H9 (cell line): Measurements from ENCODE around the gene FUCA1. TPM values are rescaled to one million over a fixed set of nuclear protein-coding genes. Genes with fewer than 3 reads are reported as not detected.

Source experiments
- DNase-seq: peaks from one replicate; pipeline ENCODE4 v3.0.0-alpha.2; 2017
- H2AFZ ChIP-seq: one replicate; pipeline ENCODE4 v1.6.1; 2013; ENCODE audit warnings: mild to moderate bottlenecking, low read length, control low read depth, moderate library complexity
- H2AK5ac ChIP-seq: 2 replicates; pipeline ENCODE4 v1.6.1; 2013; ENCODE audit warnings: low read length, control low read depth, mixed read lengths; ENCODE audit not compliant: insufficient read length
- H2BK120ac ChIP-seq: one replicate; pipeline ENCODE4 v1.6.1; 2013; ENCODE audit warnings: low read depth, mild to moderate bottlenecking, low read length, control low read depth, inconsistent platforms; ENCODE audit not compliant: poor library complexity, severe bottlenecking
- H2BK12ac ChIP-seq: 2 replicates; pipeline ENCODE4 v1.6.1; 2013; ENCODE audit warnings: low read length, control low read depth, mixed read lengths, low read depth; ENCODE audit not compliant: insufficient read length
- H2BK15ac ChIP-seq: 2 replicates; pipeline ENCODE4 v1.6.1; 2013; ENCODE audit warnings: low read depth, low read length, control low read depth
- H2BK20ac ChIP-seq: one replicate; pipeline ENCODE4 v1.6.1; 2013; ENCODE audit warnings: low read depth, mild to moderate bottlenecking, low read length, control low read depth, inconsistent platforms; ENCODE audit not compliant: poor library complexity, severe bottlenecking
- H2BK5ac ChIP-seq: 2 replicates; pipeline ENCODE4 v1.6.1; 2013; ENCODE audit warnings: low read length, control low read depth, mixed read lengths; ENCODE audit not compliant: insufficient read length
- H3K14ac ChIP-seq: 2 replicates; pipeline ENCODE4 v1.6.1; 2013; ENCODE audit warnings: low read length, control low read depth; ENCODE audit not compliant: insufficient read depth
- H3K18ac ChIP-seq: 2 replicates; pipeline ENCODE4 v1.6.1; 2013; ENCODE audit warnings: low read depth, mild to moderate bottlenecking, mixed read lengths, low read length, control low read depth; ENCODE audit not compliant: insufficient read length
- H3K23ac ChIP-seq: 2 replicates; pipeline ENCODE4 v1.6.1; 2013; ENCODE audit warnings: low read length, control low read depth, mixed read lengths, low read depth; ENCODE audit not compliant: insufficient read length
- H3K23me2 ChIP-seq: 2 replicates; pipeline ENCODE4 v1.6.1; 2013; ENCODE audit warnings: low read depth, mild to moderate bottlenecking, mixed read lengths, low read length, control low read depth; ENCODE audit not compliant: insufficient read length, poor library complexity, severe bottlenecking
- H3K27ac ChIP-seq: 2 replicates; pipeline ENCODE4 v1.5.1; 2013; ENCODE audit warnings: low read length, control low read depth, mixed read lengths, low read depth; ENCODE audit not compliant: insufficient read length
- H3K27me3 ChIP-seq: 2 replicates; pipeline ENCODE4 v1.6.1; 2013; ENCODE audit warnings: low read length, control low read depth, inconsistent platforms; ENCODE audit not compliant: insufficient read depth
- H3K4ac ChIP-seq: 2 replicates; pipeline ENCODE4 v1.6.1; 2013; ENCODE audit warnings: low read depth, mild to moderate bottlenecking, control low read depth, inconsistent platforms, low read length, moderate library complexity
- H3K4me1 ChIP-seq: 2 replicates; pipeline ENCODE4 v1.6.1; 2013; ENCODE audit warnings: low read length, control low read depth, inconsistent platforms; ENCODE audit not compliant: insufficient read depth
- H3K4me2 ChIP-seq: 2 replicates; pipeline ENCODE4 v1.6.1; 2013; ENCODE audit warnings: low read length, control low read depth, mixed read lengths; ENCODE audit not compliant: insufficient read length, insufficient read depth
- H3K56ac ChIP-seq: 2 replicates; pipeline ENCODE4 v1.6.1; 2013; ENCODE audit warnings: low read depth, mild to moderate bottlenecking, mixed read lengths, low read length, control low read depth; ENCODE audit not compliant: insufficient read length
- H3K79me1 ChIP-seq: 2 replicates; pipeline ENCODE4 v1.6.1; 2013; ENCODE audit warnings: low read depth, mild to moderate bottlenecking, moderate library complexity, low read length, control low read depth, inconsistent platforms; ENCODE audit not compliant: insufficient read depth, poor library complexity, severe bottlenecking
- H3K79me2 ChIP-seq: 2 replicates; pipeline ENCODE4 v1.6.1; 2013; ENCODE audit warnings: low read length, control low read depth, inconsistent platforms; ENCODE audit not compliant: insufficient read depth
- H3K9ac ChIP-seq: 2 replicates; pipeline ENCODE4 v1.6.1; 2013; ENCODE audit warnings: low read length, control low read depth, mixed read lengths; ENCODE audit not compliant: insufficient read length; ENCODE audit errors: extremely low read depth
- H3K9me3 ChIP-seq: one replicate; pipeline ENCODE4 v1.6.1; 2013; ENCODE audit warnings: low read depth, low read length, inconsistent platforms; ENCODE audit not compliant: control insufficient read depth
- H3T11ph ChIP-seq: one replicate; pipeline ENCODE4 v1.6.1; 2013; ENCODE audit warnings: mild to moderate bottlenecking, low read length, control low read depth, inconsistent platforms
- H4K20me1 ChIP-seq: one replicate; pipeline ENCODE4 v1.6.1; 2013; ENCODE audit not compliant: control insufficient read depth, insufficient read length, insufficient read depth
- H4K5ac ChIP-seq: 2 replicates; pipeline ENCODE4 v1.6.1; 2013; ENCODE audit warnings: low read depth, mild to moderate bottlenecking, mixed read lengths, low read length, control low read depth; ENCODE audit not compliant: insufficient read length
- H4K8ac ChIP-seq: replicated peaks from 2 replicates; pipeline ENCODE4 v1.6.1; 2013; ENCODE audit warnings: low read length, control low read depth, mixed read lengths, low read depth; ENCODE audit not compliant: insufficient read length
- H4K91ac ChIP-seq: 2 replicates; pipeline ENCODE4 v1.6.1; 2013; ENCODE audit warnings: low read depth, mild to moderate bottlenecking, moderate library complexity, mixed read lengths, low read length, control low read depth; ENCODE audit not compliant: insufficient read length
- H3K27ac Mint-ChIP-seq, 3 experiments: 2 replicates in 2 of 3; 3 replicates in 1 of 3; pipeline ENCODE4 v1.8.0; 2020 to 2021; ENCODE audit warnings: mixed read lengths in 3 of 3, mild to moderate bottlenecking in 1 of 3, moderate library complexity in 1 of 3
- H3K27me3 Mint-ChIP-seq: 2 replicates; pipeline ENCODE4 v1.8.0; 2021; ENCODE audit warnings: low read depth, mild to moderate bottlenecking, moderate library complexity, mixed read lengths
- H3K36me3 Mint-ChIP-seq, 3 experiments: 2 replicates in 2 of 3; 3 replicates in 1 of 3; pipeline ENCODE4 v1.8.0; 2020 to 2021; ENCODE audit warnings: low read depth in 3 of 3, mixed read lengths in 3 of 3; ENCODE audit not compliant: insufficient read depth in 1 of 3
- H3K4me1 Mint-ChIP-seq, 2 experiments: 2 replicates each; pipeline ENCODE4 v1.8.0; 2020; ENCODE audit warnings: mixed read lengths in 2 of 2
- H3K4me3 Mint-ChIP-seq, 2 experiments: 2 replicates in 1 of 2; 3 replicates in 1 of 2; pipeline ENCODE4 v1.8.0; 2020 to 2021; ENCODE audit warnings: mild to moderate bottlenecking in 2 of 2, mixed read lengths in 2 of 2, moderate library complexity in 1 of 2
- H3K9me3 Mint-ChIP-seq, 2 experiments: 2 replicates in 1 of 2; 3 replicates in 1 of 2; pipeline ENCODE4 v1.8.0; 2020; ENCODE audit warnings: mild to moderate bottlenecking in 2 of 2, mixed read lengths in 2 of 2, moderate library complexity in 1 of 2
- WGBS: extraction: QIAGEN DNeasy Blood & Tissue Kit; methylation state at CpG from one replicate; pipeline ENCODE4 v1.1.7; 2013; ENCODE audit warnings: missing lambda C conversion rate, low lambda C conversion rate, mixed read lengths; ENCODE audit not compliant: insufficient read length; ENCODE audit errors: extremely low coverage; 5-methylcytosine and 5-hydroxymethylcytosine counted together
- total RNA-seq: library from RNA; stranded (reverse); gene quantifications from 2 replicates; pipeline ENCODE4 v1.2.1, GENCODE V29; 2021
- TF ChIP-seq, protein P1 (sequence below): fragments of 200-600 bp; sonication (generic); conservative IDR thresholded peaks from 3 replicates; pipeline ENCODE4 v1.8.0; 2021; ENCODE audit warnings: antibody characterized with exemption, mild to moderate bottlenecking

FUCA1 gene
- total RNA-seq, 1 experiment from 2014 or later: 9.1 TPM

DNA sequence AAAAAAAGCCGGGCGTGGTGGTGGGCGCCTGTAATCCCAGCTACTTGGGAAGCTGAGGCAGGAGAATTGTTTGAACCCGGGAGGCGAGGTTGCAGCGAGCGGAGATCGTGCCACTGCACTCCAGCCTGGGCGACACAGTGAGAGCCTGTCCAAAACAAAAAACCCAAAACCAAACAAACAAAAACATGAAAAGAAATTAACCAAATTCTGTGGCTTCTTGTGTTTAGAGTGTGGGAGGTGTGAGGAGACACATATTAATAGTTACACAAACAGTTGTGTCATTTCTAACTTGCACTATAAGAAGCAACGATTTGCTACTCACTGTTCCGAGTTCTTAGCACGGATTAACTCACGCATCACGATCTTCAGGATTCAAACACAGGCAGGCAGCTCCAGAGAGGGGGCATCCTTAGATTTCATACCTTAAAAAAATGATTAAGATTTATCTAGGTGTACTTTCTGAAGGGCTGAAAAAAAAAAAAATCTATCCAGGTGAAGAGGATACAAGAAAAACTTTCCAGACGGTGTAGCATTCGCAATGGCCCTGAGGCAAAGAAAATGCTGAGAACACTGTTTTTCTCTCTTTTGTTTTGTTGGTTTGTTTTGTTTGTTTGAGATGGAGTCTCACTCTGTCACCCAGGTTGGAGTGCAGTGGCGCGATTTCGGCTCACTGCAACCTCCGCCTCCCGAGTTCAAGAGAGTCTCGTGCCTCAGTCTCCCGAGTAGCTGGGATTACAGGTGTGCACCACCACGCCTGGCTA is 42.1 kb downstream of the FUCA1 start:
- H3K23ac ChIP-seq: no peak overlapping the region
- H3K9me3 ChIP-seq: no peaks in the 10 kb centered on the region
- no peaks in the 10 kb centered on the region; the same call in 1 of the 2 replicates for H3K27me3 Mint-ChIP-seq
- TF ChIP-seq, protein P1, sequence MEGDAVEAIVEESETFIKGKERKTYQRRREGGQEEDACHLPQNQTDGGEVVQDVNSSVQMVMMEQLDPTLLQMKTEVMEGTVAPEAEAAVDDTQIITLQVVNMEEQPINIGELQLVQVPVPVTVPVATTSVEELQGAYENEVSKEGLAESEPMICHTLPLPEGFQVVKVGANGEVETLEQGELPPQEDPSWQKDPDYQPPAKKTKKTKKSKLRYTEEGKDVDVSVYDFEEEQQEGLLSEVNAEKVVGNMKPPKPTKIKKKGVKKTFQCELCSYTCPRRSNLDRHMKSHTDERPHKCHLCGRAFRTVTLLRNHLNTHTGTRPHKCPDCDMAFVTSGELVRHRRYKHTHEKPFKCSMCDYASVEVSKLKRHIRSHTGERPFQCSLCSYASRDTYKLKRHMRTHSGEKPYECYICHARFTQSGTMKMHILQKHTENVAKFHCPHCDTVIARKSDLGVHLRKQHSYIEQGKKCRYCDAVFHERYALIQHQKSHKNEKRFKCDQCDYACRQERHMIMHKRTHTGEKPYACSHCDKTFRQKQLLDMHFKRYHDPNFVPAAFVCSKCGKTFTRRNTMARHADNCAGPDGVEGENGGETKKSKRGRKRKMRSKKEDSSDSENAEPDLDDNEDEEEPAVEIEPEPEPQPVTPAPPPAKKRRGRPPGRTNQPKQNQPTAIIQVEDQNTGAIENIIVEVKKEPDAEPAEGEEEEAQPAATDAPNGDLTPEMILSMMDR: no peak
- H3K36me3 Mint-ChIP-seq: no peaks in the 10 kb centered on the region; a peak in 1 of 7 replicates
- no peak overlapping the region for H2AFZ ChIP-seq
- no peak overlapping the region for H2BK15ac ChIP-seq
- H3T11ph ChIP-seq: no peak overlapping the region
- H3K27me3 ChIP-seq: no peaks in the 10 kb centered on the region
- peak overlapping the region; percentile 93 to 97 for H3K4me3 Mint-ChIP-seq
- DNase-seq: no peak
- H3K79me1 ChIP-seq: no peaks in the 10 kb centered on the region
- H3K4me1 ChIP-seq: no peaks in the 10 kb centered on the region
- H3K9ac ChIP-seq: no peak overlapping the region
- H3K23me2 ChIP-seq: peaks cover 3% of the 10 kb centered on the region
- no peak overlapping the region for H2BK12ac ChIP-seq
- H3K27ac ChIP-seq: no peak overlapping the region
- H4K8ac ChIP-seq: no peak overlapping the region
- peak overlapping the region; percentile 44 for H3K18ac ChIP-seq
- no peak overlapping the region for H3K4ac ChIP-seq
- peak overlapping the region; percentile 98 for H3K4me2 ChIP-seq
- no peak overlapping the region for H2BK120ac ChIP-seq
- no peaks in the 10 kb centered on the region for H4K20me1 ChIP-seq
- no CpG with 5 or more reads among the region's 24 CpGs for WGBS
- no peaks in the 10 kb centered on the region for H3K79me2 ChIP-seq
- H2AK5ac ChIP-seq: no peak overlapping the region
- H4K91ac ChIP-seq: no peak overlapping the region
- H4K5ac ChIP-seq: no peak overlapping the region
- H3K14ac ChIP-seq: no peak overlapping the region
- H3K27ac Mint-ChIP-seq: peak overlapping the region in 1 of 3 experiments; percentile 18; a peak in 1 of 7 replicates
- no peak overlapping the region for H2BK20ac ChIP-seq
- H3K4me1 Mint-ChIP-seq: peaks cover 18 to 21% of the 10 kb centered on the region in 2 experiments
- no peak overlapping the region for H2BK5ac ChIP-seq
- H3K56ac ChIP-seq: no peak overlapping the region
- H3K9me3 Mint-ChIP-seq: no peaks in the 10 kb centered on the region
